RWPE1 (cell line): ENCODE measurements around the gene GRIA1.

Experiments used
- CTCF ChIA-PET: fragments of 350-600 bp; sonication (Branson Sonifier 250); formaldehyde crosslinking; extraction: SDS; loops from one replicate; lab custom pipeline; 2021; lab: Yijun Ruan, JAX
- POLR2A ChIA-PET: fragments of 400-600 bp; formaldehyde crosslinking; extraction: SDS; loops from one replicate; lab custom pipeline; 2020; ENCODE audit warnings: antibody characterized with exemption; ENCODE audit not compliant: low non-redundant PET; lab: Yijun Ruan, JAX
- DNase-seq: peaks from one replicate; pipeline ENCODE4 v3.0.0; 2012; ENCODE audit warnings: low spot score
- H3K27ac ChIP-seq: fragments of 450-650 bp; 2 replicates; pipeline ENCODE4 v1.5.1; 2017
- TF ChIP-seq, protein P1 (sequence below): fragments of 450-650 bp; conservative IDR thresholded peaks from 2 replicates; pipeline ENCODE4 v1.5.1; 2017; ENCODE audit warnings: low read depth, mild to moderate bottlenecking

GRIA1 gene

DNA sequence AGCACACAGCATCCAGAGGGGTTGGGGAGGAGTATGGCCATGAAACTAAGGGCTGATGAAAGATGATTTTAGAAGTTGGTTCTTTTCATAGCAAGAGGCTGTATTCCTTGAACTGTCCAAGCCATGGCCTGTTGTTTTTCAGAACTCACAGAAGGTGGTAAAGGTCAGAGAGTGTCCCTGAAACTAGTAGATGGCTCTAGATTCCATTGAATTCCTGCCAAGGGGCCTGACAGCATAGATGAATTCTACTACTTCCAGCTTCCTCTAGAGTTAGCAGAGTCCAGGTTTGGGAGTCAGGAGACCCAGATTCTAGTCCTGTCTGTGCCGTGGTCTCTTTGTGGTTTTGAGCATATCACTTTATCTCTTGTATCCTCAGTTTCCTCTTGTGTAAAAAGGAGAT lies 101.6 kb downstream of the GRIA1 start:
- TF ChIP-seq, protein P1, sequence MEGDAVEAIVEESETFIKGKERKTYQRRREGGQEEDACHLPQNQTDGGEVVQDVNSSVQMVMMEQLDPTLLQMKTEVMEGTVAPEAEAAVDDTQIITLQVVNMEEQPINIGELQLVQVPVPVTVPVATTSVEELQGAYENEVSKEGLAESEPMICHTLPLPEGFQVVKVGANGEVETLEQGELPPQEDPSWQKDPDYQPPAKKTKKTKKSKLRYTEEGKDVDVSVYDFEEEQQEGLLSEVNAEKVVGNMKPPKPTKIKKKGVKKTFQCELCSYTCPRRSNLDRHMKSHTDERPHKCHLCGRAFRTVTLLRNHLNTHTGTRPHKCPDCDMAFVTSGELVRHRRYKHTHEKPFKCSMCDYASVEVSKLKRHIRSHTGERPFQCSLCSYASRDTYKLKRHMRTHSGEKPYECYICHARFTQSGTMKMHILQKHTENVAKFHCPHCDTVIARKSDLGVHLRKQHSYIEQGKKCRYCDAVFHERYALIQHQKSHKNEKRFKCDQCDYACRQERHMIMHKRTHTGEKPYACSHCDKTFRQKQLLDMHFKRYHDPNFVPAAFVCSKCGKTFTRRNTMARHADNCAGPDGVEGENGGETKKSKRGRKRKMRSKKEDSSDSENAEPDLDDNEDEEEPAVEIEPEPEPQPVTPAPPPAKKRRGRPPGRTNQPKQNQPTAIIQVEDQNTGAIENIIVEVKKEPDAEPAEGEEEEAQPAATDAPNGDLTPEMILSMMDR: no peak
- ChIA-PET CTCF (no interaction called here), POLR2A (no interaction called here)
- no peak for DNase-seq
- no peak overlapping the region for H3K27ac ChIP-seq

DNA sequence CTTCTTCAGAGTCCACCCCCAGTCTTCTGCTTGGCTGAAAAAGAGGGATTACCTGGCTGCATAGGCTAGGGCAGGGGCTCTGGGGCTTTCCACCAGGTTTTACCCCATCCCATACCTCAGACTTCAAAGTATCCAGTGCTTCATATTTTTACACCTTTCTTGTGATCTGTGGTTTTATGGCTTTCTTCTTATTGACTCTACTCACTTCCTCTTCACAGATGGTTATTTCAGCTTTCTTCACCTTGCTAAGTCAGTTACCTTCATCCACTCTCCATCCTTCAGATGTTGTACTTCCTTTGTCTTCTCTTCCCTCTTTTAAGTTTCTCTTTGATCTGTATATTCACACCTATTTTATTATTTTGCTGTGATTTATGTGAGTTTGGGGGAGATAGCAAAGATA lies 104.3 kb downstream of the GRIA1 start:
- TF ChIP-seq, protein P1: no peak
- H3K27ac ChIP-seq: no peak overlapping the region
- DNase-seq: no peak
- CTCF ChIA-PET: no interaction called here
- POLR2A ChIA-PET: no interaction called here

DNA sequence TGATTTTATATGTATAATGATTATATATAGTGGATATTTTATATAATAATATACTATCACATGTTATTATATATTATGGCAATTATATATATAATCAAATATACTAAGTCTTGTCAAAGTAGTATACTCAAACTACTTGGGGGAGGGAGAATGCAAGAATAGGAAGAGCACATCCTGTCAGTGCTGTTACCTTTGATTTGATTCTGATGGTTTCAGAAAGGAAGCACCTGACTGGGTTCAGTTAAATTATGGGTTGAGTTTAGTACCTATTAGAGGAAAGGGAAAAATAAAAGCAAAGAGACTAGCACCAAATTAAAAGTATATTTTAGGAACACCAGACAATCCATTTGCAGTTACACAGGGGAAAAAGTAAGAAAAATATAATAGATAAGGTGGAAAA lies 107.6 kb downstream of the GRIA1 start:
- DNase-seq: no peak
- TF ChIP-seq, protein P1: no peak
- ChIA-PET CTCF (no interaction called here), POLR2A (no interaction called here)
- no peak overlapping the region for H3K27ac ChIP-seq

DNA sequence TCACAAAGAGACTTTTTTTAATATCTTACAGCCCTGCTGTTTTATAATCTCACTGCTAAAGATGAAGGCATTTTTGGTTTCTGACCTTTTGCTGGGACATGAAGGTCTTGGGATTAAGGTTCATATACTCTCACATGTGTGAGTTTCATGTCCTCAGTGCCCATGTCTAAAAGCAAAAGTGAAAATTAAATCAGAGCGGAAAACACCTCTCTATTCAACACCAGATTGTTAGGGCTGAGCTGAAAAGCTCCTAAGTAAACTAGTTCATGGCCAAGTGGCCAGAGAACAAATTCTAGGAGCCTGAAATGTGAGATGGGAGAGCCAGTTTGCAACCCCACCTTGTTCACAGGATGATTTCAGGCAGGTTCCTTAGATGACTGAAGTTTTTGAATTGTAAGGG lies 110.9 kb downstream of the GRIA1 start:
- ChIA-PET POLR2A (no interaction called here), CTCF (interaction anchor here (0.5 kb wide), 1 partner anchor 10 kb away, joined by 4 read pairs; no protein-coding TSS in a partner anchor)
- TF ChIP-seq, protein P1: no peak
- H3K27ac ChIP-seq: no peak overlapping the region
- DNase-seq: no peak

DNA sequence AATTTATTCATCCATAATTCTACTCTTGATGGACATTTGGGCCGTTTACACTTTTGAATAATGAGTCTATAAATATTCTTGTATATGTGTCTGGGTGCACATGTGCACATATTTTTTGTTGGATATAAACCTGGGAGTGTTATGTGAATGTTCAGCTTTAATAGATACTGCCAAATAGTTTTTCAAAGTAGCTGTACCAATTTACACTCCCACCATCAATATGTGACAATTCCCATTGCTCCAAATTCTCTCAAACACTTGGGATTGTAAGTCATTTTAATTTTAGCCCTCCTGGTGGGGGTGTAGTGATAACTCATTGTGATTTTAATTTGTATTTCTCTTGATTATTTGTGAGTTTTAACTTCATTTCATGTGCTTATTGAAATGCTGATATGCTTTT lies 114.9 kb downstream of the GRIA1 start:
- H3K27ac ChIP-seq: no peak overlapping the region
- POLR2A ChIA-PET: no interaction called here
- TF ChIP-seq, protein P1: no peak
- CTCF ChIA-PET: no interaction called here
- no peak for DNase-seq

DNA sequence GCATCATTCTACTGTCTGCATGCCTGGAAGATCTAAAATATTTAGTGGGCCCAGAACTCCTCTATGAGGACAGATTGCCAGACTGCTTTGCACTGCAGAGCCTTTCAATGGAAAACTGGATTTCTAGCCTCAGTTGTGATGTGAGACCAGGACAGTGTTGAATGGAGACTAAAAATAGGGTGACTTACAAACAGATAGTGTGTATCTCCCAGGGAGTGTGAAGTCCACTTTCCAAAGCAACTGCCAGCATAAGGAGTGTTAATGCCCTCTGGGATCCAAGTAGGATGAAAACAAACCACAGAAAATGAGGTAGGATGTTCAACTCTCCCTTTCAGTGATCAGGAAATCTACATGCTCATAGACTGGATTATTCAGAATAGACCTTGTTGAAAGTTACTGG lies 119.5 kb downstream of the GRIA1 start:
- TF ChIP-seq, protein P1: no peak
- no peak overlapping the region for H3K27ac ChIP-seq
- POLR2A ChIA-PET: no interaction called here
- CTCF ChIA-PET: no interaction called here
- DNase-seq: no peak

DNA sequence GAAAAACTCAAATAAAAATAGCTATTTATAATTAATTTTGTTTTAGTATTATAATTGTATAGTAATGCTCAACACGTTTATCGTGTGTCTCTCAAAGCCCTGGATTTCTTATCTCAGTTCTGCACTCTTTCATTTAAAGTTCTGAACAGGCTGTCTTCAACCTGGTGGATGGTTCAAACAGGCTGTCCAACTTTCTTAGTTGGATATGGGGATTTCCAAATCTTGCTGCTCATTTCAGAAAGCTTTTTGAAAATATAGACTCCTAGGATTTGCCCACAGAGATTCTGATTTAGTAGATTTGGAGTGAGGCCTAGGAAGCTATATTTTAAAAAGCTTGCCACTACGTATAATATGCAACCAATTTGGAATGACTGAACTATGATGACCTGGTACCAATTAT lies 120.3 kb downstream of the GRIA1 start:
- POLR2A ChIA-PET: no interaction called here
- no peak for DNase-seq
- CTCF ChIA-PET: interaction anchor here (0.6 kb wide), 1 partner anchor 961 kb away, joined by 5 read pairs; no protein-coding TSS in a partner anchor
- no peak overlapping the region for H3K27ac ChIP-seq
- TF ChIP-seq, protein P1: no peak
